COLO668 (cell line): ENCODE data around the gene MAP1B.

Experiments
- DNase-seq: peaks from one replicate; lab custom pipeline; 2025; ENCODE audit not compliant: unreplicated experiment; lab: John Stamatoyannopoulos, UW

MAP1B gene

GRCh38 chr5:72188166-72188565 lies 80.9 kb downstream of the MAP1B start:
- no peak for DNase-seq

GRCh38 chr5:72189146-72189545 lies 81.9 kb downstream of the MAP1B start:
- DNase-seq = no peak

GRCh38 chr5:72191404-72191803 lies 84.1 kb downstream of the MAP1B start:
- no peak for DNase-seq

DNA sequence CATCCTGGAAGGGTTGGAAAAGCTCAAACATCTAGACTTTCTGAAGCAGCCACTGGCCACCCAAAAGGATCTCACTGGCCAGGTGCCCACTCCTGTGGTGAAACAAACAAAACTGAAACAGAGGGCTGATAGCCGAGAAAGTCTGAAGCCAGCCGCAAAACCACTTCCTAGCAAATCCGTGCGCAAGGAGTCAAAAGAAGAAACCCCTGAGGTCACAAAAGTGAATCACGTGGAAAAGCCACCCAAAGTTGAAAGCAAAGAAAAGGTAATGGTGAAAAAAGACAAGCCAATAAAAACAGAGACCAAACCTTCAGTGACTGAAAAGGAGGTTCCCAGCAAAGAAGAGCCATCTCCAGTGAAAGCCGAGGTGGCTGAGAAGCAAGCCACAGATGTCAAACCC lies 87.6 kb downstream of the MAP1B start:
- no peak for DNase-seq

DNA sequence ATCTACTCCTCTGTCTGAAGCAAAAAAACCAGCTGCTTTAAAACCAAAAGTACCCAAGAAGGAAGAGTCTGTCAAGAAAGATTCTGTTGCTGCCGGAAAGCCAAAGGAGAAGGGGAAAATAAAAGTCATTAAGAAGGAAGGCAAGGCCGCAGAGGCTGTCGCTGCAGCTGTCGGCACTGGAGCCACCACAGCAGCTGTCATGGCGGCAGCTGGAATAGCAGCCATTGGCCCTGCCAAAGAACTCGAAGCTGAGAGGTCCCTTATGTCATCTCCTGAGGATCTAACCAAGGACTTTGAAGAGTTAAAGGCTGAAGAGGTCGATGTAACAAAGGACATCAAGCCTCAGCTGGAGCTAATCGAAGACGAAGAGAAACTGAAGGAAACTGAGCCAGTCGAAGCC lies 88.3 kb downstream of the MAP1B start:
- no peak for DNase-seq

DNA sequence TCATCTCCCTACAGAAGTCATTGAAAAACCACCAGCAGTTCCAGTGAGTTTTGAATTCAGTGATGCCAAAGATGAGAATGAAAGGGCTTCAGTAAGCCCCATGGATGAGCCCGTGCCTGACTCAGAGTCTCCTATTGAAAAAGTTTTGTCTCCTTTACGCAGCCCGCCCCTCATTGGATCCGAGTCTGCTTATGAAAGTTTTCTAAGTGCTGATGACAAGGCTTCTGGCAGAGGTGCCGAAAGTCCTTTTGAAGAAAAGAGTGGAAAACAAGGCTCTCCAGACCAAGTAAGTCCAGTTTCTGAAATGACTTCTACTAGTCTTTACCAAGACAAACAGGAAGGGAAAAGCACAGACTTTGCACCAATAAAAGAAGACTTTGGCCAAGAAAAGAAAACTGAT lies 90.1 kb downstream of the MAP1B start:
- DNase-seq = no peak

DNA sequence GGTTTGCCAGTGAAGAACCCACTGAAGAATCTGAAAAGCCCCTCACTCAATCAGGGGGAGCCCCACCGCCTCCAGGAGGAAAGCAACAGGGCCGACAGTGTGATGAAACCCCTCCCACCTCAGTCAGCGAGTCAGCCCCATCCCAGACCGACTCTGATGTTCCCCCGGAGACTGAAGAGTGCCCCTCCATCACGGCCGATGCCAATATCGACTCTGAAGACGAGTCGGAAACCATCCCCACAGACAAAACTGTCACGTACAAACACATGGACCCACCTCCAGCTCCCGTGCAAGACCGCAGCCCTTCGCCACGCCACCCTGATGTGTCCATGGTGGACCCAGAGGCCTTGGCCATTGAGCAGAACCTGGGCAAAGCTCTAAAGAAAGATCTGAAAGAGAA lies 92.4 kb downstream of the MAP1B start:
- no peak for DNase-seq

DNA sequence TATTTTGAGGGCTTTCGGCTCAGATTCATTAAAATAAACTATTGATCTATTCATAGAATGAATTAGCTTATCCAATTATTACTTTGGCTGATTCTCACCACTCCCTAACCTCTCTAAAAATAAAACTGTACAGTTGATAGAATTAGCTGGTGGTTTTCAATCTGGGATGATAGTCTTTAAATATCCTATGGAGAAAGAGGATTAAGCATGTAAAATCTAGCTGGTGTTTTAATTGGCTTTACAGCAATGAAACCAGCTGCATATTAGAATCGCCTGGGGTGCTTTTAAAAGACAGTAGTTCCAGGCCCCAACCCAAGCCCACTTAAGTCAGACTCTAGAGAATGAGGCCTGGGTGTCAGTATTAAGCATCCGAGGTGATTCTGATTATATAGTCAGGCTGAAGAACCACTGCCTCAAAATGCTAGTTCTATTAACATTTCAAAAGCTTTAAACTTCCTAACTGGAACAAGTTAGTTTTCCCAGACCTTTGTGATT lies 95.1 kb downstream of the MAP1B start:
- DNase-seq = no peak

- DNase-seq = no peak
Measured at GRCh38 chr5:72203251-72203845, 96.1 kb downstream of the MAP1B start.

DNA sequence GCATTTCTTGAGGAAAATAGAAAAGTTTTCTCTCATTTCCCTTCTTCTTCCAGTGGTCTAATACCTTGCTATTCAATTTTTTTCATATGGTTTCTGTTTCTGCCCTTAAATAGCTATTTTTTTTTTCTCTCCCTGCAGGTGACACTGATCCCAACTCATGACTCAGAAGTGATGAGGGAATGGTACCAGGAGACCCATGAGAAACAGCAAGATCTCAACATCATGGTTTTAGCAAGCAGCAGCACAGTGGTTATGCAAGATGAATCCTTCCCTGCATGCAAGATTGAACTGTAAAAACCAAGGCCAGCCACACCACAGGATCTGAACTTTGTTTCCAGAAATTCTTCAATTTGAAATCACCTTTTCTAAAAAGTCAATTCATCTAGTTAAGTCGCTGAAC lies 97.7 kb downstream of the MAP1B start:
- DNase-seq = no peak

DNA sequence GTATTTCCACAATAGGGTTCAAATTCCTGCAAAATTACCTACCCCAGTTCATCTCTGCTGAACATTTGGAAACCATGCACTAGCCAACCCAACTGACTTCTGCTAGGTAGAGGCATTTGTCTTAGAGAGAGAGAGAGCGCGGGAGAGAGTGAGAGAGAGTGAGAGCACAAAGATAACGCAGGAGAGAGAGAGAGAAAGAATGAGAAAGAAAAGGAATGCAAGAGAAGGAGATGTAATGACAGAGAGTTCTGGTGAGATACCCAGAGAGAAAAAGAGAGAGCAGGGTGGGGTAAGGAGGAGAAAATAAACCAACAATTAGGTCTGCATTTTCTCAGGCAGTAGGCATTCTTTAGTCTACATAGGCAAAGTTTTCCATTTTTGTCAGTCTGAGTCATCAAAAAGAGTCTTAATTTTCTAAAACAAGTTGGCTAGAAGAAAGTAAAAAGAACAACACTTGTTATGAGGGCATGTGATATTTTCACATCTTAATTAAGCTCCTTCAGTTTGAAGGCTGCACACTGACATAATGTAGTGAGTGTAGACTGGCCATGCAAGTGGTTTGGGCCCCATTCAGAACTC lies 98.2 kb downstream of the MAP1B start:
- DNase-seq = no peak

DNA sequence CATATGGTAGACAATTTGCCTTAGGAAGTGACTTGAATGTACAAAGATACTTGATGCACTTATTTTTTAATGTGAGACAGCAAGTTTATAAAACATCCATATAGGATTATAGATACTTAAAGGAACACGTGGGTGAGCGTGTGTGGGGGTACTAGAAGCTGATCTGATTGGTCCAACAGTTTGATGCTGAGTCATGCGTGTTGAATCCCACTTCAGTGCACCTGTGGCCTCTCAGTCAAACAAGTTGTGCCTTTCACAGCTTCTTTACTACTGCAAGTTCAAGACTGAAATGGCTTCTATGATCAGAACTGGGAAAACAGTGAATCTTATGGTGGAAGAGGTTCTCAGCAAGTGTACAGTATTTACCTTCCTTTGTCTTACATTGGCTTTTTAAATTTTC lies 98.9 kb downstream of the MAP1B start:
- no peak for DNase-seq

- DNase-seq = no peak
Measured at GRCh38 chr5:72206994-72207393, 99.7 kb downstream of the MAP1B start.

- no peak for DNase-seq
Measured at GRCh38 chr5:72208324-72208926, 101.2 kb downstream of the MAP1B start.

DNA sequence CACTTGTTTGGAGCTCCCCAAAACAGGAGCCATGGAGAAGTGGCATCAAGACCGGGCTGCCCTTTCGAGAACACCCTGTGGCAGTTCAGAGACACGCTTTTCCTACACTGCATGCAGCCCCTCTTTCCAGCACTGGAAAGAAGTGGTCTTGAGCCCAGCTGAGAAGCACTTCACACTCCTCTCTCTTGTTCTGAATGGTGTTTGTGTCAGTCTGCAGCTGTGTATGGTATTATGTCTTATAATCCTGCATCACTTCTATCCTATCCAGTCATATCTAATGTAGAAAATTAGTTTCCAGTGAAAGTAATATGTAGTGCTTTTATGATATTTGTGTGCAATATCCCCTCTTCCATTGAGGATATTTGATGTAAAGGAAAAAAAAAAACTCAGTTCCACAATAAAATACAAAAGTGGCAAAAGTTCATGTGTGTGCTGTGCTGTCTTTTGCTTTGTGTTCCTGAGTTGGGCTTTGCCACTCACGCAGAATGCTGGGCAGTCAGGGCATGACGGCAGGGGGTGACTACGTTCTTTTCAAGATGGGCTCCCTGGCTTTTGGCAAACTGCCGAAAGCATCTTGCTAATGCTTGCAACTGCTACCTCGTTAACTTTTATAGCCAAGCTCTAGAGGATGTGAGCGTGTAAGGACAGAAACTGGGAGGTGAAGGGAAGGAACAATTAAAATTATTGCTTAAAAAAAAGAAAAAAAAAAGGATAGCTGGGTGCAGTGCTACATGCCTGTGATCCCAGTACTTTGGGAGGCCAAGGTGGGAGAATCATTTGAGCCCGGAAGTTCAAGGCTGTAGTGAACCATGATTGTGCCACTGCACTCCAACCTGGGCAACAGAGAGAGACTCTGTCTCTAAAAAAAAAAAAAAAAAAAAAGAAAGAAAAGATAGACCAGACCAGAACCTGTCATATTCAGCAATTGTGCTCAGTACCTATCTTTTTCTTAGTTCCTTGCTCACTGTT lies 102.2 kb downstream of the MAP1B start:
- no peak for DNase-seq

- DNase-seq = no peak
Measured at GRCh38 chr5:72210888-72211678, 103.8 kb downstream of the MAP1B start.

DNA sequence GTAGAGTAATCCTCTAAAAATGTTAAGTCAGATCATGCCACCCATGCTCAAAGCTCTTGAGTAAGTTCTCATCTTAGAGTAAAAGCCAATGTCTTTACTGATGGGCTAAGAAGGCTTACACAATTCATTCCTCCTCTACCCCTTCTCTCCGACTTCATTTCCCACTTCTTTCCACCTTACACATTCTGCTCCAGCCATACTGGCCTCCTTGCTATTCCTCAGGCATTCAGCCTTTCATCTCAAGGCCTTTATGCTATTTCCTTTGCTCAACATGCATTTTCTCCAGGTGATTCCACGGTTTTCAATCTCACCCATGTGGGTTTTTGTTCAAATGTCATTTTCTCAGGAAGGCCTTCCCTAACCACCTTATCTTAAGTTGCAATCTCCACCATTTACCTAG lies 104.9 kb downstream of the MAP1B start:
- no peak for DNase-seq

DNA sequence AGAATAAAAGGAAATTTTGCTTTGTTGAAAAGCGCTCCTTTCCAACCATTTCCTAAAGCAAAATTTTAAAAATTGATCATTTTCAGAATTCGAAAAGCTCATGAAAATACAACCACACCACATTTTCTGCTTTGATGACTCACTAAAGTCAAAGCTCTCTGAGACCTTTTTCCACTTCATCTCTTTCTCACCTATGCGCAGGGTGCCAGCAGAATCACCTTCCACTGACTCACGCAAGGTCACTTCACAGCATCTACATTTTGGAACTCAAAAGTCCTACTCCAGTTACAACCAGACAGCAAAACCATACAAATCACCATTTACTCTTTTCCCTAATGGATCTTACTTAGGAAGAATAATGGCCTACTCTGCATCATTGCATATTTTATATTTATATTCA lies 106.2 kb downstream of the MAP1B start:
- DNase-seq = no peak

DNA sequence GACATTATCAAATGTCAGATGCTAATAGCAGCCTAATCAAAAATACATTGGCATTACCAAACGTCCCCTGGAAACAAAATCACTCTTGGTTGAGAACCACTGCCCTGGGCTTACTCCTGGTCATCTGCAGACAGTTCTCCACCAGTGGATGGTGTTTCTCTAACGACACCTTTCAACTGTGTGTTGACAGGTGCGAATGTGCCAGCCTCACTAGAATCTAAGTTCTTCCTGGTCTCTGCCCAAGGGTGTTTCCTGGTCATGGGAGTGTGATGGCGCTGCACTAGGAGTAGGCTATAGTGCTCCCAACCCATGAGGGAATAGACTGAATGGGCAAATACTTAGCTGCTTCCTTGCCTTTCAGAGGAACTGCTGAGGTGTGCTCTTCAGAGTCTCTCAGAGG lies 106.9 kb downstream of the MAP1B start:
- DNase-seq = no peak

DNA sequence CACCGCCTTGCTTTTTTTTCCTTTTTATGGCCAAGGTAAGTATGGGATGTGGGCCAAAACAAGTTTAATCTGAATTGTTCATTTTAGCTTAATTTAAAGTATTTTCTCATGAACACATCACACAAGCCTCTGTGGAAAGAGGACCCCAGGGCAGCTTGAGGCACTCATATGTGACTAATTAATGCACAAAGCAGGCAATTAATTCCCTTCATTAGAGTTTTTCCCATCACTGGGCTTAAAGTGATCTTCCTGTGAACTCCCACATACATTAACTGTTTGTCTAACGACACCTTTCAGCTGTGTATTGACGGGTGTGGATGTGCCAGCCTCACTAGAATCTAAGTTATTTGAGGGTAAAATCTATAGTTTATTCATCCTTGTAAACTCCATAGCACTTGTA lies 109.5 kb downstream of the MAP1B start:
- no peak for DNase-seq

DNA sequence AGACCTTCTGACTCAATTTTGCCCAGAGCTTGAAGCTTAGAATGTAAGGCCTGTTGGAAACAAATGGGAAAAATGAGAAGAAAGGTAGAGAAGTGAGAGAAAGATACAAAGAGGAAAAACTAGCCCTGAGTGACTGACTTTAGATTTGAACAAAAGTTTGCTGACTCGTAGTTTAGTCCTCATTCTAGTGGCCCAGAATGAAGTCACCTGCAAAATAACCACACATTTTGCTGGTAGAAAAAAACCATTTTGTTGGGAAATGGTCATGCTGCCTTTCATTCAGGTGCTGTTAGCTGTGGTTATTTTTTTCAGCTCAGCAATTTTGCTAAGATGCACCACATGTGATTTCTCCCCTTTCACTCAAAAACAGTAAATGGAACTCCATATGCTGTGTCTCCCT lies 113.8 kb downstream of the MAP1B start:
- DNase-seq = no peak
